Motor neuron (in vitro differentiated cells): ENCODE results near the gene SFMBT1. TPM values are rescaled to one million over a fixed set of nuclear protein-coding genes. Genes with fewer than 3 reads are reported as not detected.
A peak's percentile ranks its signal among the peaks of the same experiment; 100 is the strongest.

Experiments used
- ATAC-seq, 8 experiments: fragments of 200-7000 bp; cut with Tn5 transposase; replicated peaks in 6 of 8; 2 replicates each; pipeline ENCODE4 v1.8.0; 2021; ENCODE audit warnings: mild to moderate bottlenecking in 8 of 8, moderate library complexity in 8 of 8
- H3K27ac ChIP-seq, 2 donors: fragments of 250-450 bp; sonication (Bioruptor Pico); 2 replicates each; pipeline ENCODE4 v1.9.0; 2021; ENCODE audit warnings: antibody characterized with exemption in 2 of 2, mild to moderate bottlenecking in 2 of 2, moderate library complexity in 1 of 2
- H3K4me1 ChIP-seq, 2 donors: fragments of 250-450 bp; sonication (Bioruptor Pico); replicated peaks in 1 of 2; 2 replicates each; pipeline ENCODE4 v1.6.1; 2021; ENCODE audit warnings: antibody characterized with exemption in 2 of 2, mild to moderate bottlenecking in 2 of 2, moderate library complexity in 1 of 2
- H3K4me3 ChIP-seq, 5 donors: fragments of 250-450 bp; sonication (Bioruptor Pico); 2 replicates each; pipeline ENCODE4 v1.9.0; 2021; ENCODE audit warnings: antibody characterized with exemption in 5 of 5, mild to moderate bottlenecking in 5 of 5, moderate library complexity in 4 of 5
- WGBS, 10 experiments: fragments of 450-650 bp; shearing (Covaris generic); methylation state at CpG; one replicate each; pipeline ENCODE4 v1.0.0; 2022; 5-methylcytosine and 5-hydroxymethylcytosine counted together
- in situ Hi-C, 9 experiments: fragments of 400-800 bp; cut with MboI; loops; one replicate each; pipeline ENCODE4 v1.15.0; 2021; ENCODE audit warnings: low sequenced_read_pairs in 9 of 9, low pct_unique_long_range_greater_than_20kb in 2 of 9; ENCODE audit not compliant: unreplicated experiment in 9 of 9
- total RNA-seq, 8 experiments: library from RNA; unstranded; fragments of 300-600 nt; gene quantifications; 2 replicates each; pipeline versions ENCODE4 v1.2.3 to v1.2.4, GENCODE V29; 2022

Gene SFMBT1
- total RNA-seq, 8 experiments from 2014 or later: 7.5 to 22.3 (median 10.8) TPM

DNA sequence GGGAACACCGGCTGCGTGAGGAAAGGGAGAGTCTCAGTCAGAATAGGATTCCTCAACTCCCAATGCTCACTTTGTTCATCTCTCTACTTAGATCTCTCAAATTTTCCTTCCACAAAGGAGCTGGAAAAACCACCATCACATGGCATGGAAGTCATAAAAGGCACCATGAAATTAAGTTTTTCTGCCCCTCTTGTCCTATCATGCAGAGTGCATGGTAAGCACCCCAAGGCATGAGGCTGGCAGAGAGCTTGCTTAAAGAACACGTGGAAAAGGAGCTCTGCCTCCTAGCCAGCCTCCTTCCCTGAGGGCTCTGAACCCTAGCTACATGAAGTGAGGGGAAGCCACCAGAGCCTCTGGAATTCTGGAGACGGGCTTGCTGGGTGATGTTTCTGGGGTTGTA, 166.3 kb downstream of the SFMBT1 start:
- in situ Hi-C loops: loop anchor here in 1 of 9 experiments (25.0 kb wide), 1 partner anchor 183 kb away; no protein-coding TSS in a partner anchor
- ATAC-seq: no peak
- H3K4me3 ChIP-seq: no peak overlapping the region
- WGBS, 10 experiments: 90 to 100% (median 100%) methylated on average over 1 to 3 of the region's 4 CpGs; no CpG with 5 or more reads in 3 of the 10 experiments
- H3K27ac ChIP-seq: no peak overlapping the region
- no peaks in the 10 kb centered on the region for H3K4me1 ChIP-seq

DNA sequence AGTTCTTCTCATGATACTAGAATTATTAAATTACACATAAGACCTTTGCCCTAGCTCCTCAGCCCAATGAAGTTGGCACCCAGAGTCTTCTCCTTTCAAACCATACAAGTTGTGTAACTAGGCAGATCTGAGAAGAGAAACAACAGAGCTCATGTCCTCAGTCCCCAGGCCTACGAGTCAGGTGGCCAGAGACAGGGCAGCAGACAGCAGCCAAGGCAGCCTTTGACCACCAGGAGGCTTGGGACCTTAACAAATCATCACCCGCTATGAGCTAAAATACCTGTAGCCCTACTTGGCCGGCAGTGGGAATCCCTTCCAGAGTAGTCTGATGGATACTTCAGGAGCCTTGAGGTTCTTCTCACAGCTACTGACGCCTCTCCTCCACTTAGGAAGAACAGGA, 166.8 kb downstream of the SFMBT1 start:
- H3K4me3 ChIP-seq: no peak overlapping the region
- WGBS, 10 experiments: 90 to 100% (median 96%) methylated on average over 1 to 3 of the region's 4 CpGs; no CpG with 5 or more reads in 1 of the 10 experiments
- no peak overlapping the region for H3K27ac ChIP-seq
- in situ Hi-C loops: loop anchor here in 1 of 9 experiments (25.0 kb wide), 1 partner anchor 183 kb away; no protein-coding TSS in a partner anchor
- no peak for ATAC-seq
- no peaks in the 10 kb centered on the region for H3K4me1 ChIP-seq

- Histone ChIP-seq H3K4me1 (peaks cover 11 to 13% of the 10 kb centered on the region in 2 donors), H3K27ac (no peak overlapping the region), H3K4me3 (no peak overlapping the region)
- no peak for ATAC-seq
- 100% methylated on average over 1 of the region's 3 CpGs; no CpG with 5 or more reads in 6 of the 10 experiments for WGBS, 10 experiments
- in situ Hi-C loops: loop anchor here in 1 of 9 experiments (25.0 kb wide), 1 partner anchor 185 kb away; no protein-coding TSS in a partner anchor
Measured at GRCh38 chr3:52877085-52877484, 168.8 kb downstream of the SFMBT1 start.

DNA sequence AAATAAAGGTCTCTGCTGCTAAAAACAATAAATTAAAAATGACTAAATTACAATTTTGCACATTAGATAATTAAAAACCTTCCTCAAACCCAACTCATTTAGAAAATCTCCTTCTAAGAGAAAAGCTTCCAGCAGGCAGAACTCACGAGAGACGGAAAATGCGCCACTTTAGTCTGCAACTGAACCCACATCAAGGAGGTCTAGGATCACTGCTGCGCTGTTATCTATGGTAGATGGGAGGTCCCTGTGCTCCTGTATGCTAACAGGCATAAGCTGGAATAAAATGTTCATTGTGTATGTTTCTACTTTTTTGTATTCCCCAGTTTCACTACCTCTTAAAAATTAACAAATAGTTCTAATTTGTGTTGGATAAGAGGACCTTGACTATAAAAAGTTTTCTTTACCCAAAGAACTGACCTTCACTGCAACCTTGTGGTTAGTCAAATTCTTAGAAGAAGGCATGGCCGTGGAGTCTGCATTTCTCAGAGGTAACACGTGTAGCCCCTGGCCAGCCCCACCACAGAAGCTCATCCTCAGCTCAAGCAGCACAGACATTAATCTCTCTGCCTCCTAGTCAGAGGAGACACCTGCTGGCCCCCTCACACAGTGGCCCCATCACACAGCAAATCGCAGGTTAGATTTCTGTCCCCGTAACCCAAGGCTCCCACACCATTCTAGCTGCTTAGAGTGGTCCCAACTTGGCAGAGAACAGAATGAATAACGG, 170.8 kb downstream of the SFMBT1 start:
- H3K4me1 ChIP-seq: peaks cover 13 to 14% of the 10 kb centered on the region in 2 donors
- ATAC-seq: no peak
- in situ Hi-C loops: loop anchor here in 2 of 9 experiments (25.0 kb wide), 2 partner anchors 187 to 212 kb away; no protein-coding TSS in a partner anchor

DNA sequence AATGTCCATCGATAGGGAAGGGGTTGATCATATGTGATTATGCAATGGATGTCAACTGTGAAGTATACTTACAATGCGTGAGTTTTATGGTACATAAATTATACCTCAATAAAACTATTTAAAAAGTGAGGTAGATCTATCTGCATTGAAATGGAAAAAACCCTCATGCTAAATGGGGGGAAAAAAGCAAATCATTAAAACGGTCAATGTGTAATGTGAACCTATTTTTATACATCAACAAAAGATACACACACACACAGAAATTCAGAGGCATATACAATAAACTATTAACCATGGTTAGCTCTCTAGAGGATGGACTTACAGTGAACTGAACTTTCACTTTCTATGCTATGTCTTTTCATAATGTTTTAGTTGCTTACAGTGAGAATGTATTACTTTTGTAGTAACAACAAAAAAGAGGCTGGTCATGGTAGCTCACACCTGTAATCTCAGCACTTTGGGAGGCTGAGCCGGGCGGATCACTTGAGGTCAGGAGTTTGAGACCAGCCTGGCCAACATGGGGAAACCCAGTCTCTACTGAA, 171.6 kb downstream of the SFMBT1 start:
- 67 to 97% (median 82%) methylated on average over 1 to 5 of the region's 5 CpGs; no CpG with 5 or more reads in 2 of the 10 experiments for WGBS, 10 experiments
- in situ Hi-C loops: loop anchor here in 1 of 9 experiments (25.0 kb wide), 1 partner anchor 213 kb away; no protein-coding TSS in a partner anchor
- ATAC-seq: no peak

More for the DNA sequence above, 170.8 kb downstream of the SFMBT1 start:
- Histone ChIP-seq H3K4me3 (no peak overlapping the region), H3K27ac (no peak overlapping the region)
- WGBS, 10 experiments: 20 to 100% (median 92%) methylated on average over 1 to 5 of the region's 9 CpGs

GRCh38 chr3:52873433-52874159, 172.3 kb downstream of the SFMBT1 start:
- H3K27ac ChIP-seq: no peak overlapping the region
- peak in 7 of 8 experiments; percentile 21 to 89 (median 55) for ATAC-seq
- H3K4me1 ChIP-seq: peaks cover 13 to 14% of the 10 kb centered on the region in 2 donors
- H3K4me3 ChIP-seq: no peak overlapping the region
- WGBS, 10 experiments: 32 to 100% (median 81%) methylated on average over 1 to 8 of the region's 8 CpGs; no CpG with 5 or more reads in 1 of the 10 experiments
- in situ Hi-C loops: loop anchor here in 1 of 9 experiments (25.0 kb wide), 1 partner anchor 214 kb away; no protein-coding TSS in a partner anchor

More for the DNA sequence above, 171.6 kb downstream of the SFMBT1 start:
- H3K27ac ChIP-seq: no peak overlapping the region
- no peak overlapping the region for H3K4me3 ChIP-seq
- peaks cover 13 to 14% of the 10 kb centered on the region in 2 donors for H3K4me1 ChIP-seq

GRCh38 chr3:52872245-52872644, 173.6 kb downstream of the SFMBT1 start:
- in situ Hi-C loops: loop anchor here in 1 of 9 experiments (25.0 kb wide), 1 partner anchor 215 kb away; no protein-coding TSS in a partner anchor
- Histone ChIP-seq H3K4me3 (no peak overlapping the region), H3K27ac (no peak overlapping the region), H3K4me1 (peaks cover 13 to 14% of the 10 kb centered on the region in 2 donors)
- peak in 1 of 8 experiments; percentile 16 for ATAC-seq
- WGBS, 10 experiments: 80 to 100% (median 95%) methylated on average over 1 to 3 of the region's 3 CpGs; no CpG with 5 or more reads in 5 of the 10 experiments

- in situ Hi-C loops: loop anchor here in 1 of 9 experiments (25.0 kb wide), 1 partner anchor 216 kb away; no protein-coding TSS in a partner anchor
- no peak for ATAC-seq
- H3K4me3 ChIP-seq: no peak overlapping the region
- peaks cover 13 to 14% of the 10 kb centered on the region in 2 donors for H3K4me1 ChIP-seq
- WGBS, 10 experiments: 20 to 100% (median 80%) methylated on average over 1 to 9 of the region's 9 CpGs; no CpG with 5 or more reads in 3 of the 10 experiments
- H3K27ac ChIP-seq: no peak overlapping the region
Measured at GRCh38 chr3:52871761-52872160, 174.1 kb downstream of the SFMBT1 start.

DNA sequence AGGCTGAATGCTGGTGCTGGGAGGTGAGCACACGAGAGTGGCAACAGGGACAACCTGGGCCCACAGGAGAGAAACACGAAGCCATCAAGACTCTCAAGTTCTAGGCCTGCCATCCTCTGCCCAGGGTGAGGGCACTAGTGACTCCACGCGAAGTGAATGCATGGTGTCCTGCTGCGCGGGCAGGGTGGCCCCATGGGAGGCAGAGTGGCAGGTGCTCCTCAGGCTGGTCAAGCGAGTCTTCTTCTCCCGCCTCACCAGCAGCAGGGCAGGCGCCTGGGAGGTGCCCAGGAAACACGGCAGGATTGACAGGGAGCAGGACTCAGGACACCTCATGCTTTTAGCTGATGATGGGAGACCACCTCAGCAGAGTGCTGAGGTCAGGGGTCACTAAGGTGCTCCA, 175.4 kb downstream of the SFMBT1 start:
- peaks cover 13 to 14% of the 10 kb centered on the region in 2 donors for H3K4me1 ChIP-seq
- no peak for ATAC-seq
- H3K27ac ChIP-seq: no peak overlapping the region
- H3K4me3 ChIP-seq: no peak overlapping the region
- 88 to 100% (median 100%) methylated on average over 1 to 6 of the region's 10 CpGs; no CpG with 5 or more reads in 5 of the 10 experiments for WGBS, 10 experiments
- in situ Hi-C loops: loop anchor here in 1 of 9 experiments (25.0 kb wide), 1 partner anchor 217 kb away; no protein-coding TSS in a partner anchor

GRCh38 chr3:52866427-52866826, 179.4 kb downstream of the SFMBT1 start:
- Histone ChIP-seq H3K4me1 (no peaks in the 10 kb centered on the region), H3K4me3 (no peak overlapping the region), H3K27ac (no peak overlapping the region)
- 89 to 100% (median 95%) methylated on average over 2 to 9 of the region's 12 CpGs; no CpG with 5 or more reads in 6 of the 10 experiments for WGBS, 10 experiments
- in situ Hi-C loops: loop anchor here in 1 of 9 experiments (25.0 kb wide), 1 partner anchor 221 kb away; no protein-coding TSS in a partner anchor
- no peak for ATAC-seq

DNA sequence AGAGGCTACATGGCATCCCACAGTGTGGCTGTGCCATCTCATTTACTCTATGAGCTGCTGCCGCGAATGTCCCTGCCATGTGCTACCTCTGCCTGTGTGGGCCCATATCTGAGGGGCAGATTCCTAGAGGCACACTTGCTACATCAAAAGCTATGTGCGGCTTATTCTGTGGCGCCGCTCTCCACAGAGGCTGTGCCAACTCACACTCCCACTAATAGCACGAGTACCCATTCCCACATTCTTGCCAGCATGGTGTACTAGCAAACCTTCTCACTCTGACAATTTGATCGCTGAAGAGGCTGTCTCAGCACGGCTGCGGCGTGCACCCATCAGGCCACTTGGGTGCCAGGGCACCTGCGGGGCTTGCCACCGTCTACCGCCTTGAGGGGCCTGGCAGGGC, 179.9 kb downstream of the SFMBT1 start:
- no peak overlapping the region for H3K4me3 ChIP-seq
- no peak overlapping the region for H3K27ac ChIP-seq
- WGBS, 10 experiments: 97 to 100% (median 98%) methylated on average over 2 to 8 of the region's 13 CpGs; no CpG with 5 or more reads in 7 of the 10 experiments
- no peak for ATAC-seq
- in situ Hi-C loops: loop anchor here in 1 of 9 experiments (25.0 kb wide), 1 partner anchor 221 kb away; no protein-coding TSS in a partner anchor
- H3K4me1 ChIP-seq: no peaks in the 10 kb centered on the region

DNA sequence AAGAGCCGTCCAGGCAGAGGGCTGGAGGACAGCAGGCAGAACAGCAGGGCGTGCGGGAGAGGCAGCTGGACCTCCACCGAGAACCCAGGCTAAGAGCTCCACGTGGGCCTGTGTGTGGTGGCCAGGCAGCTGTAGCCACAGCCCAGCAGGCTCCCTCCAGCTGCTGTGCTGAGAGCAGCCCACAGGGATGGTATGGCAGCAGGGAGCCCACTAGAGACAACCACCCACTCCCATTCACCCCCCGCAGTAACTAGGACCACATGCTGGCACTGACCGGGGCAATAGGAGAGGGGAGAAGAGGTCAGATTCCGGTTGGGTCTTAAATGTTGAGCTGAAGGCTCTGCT, 185.5 kb downstream of the SFMBT1 start:
- in situ Hi-C loops: loop anchor here in 1 of 9 experiments (25.0 kb wide), 1 partner anchor 227 kb away; no protein-coding TSS in a partner anchor
- no peak overlapping the region for H3K4me3 ChIP-seq
- H3K4me1 ChIP-seq: no peaks in the 10 kb centered on the region
- H3K27ac ChIP-seq: no peak overlapping the region
- no peak for ATAC-seq
- WGBS, 10 experiments: 72 to 100% methylated on average over 1 to 3 of the region's 8 CpGs; no CpG with 5 or more reads in 8 of the 10 experiments
